Measurements from ENCODE around the gene TECPR1.

The TECPR1 gene

DNA sequence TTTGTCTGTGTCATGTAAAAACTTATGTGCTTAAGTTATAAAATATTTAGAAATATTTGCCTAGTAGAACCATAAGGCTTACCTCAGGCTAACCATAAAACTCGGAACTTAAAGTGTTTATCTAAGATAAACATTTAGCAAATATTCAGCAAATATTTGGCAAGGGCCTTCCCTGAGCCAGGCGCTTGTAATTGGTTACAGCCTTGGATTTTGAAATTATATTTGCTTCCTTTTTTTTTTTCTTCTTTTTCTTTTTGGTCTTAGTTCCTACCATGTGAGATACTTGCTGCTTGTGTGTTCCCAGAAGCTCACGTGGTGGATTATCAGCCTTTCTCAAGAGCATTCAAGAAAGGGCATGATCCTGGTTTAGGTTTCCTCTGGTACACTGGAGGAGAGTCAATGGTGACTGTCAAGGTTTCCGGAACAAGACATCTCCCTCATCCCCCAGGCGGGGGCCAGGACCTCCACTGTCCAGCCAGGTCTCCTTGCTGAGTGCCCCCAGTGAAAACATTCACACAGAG lies 24.3 kb upstream of the TECPR1 start:
- no CpG with 5 or more reads among the region's 5 CpGs for WGBS (ENCODE audit: extremely low coverage, insufficient coverage, low lambda C conversion rate)
- no peaks in the 10 kb centered on the region for H3K4me1 ChIP-seq (ENCODE audit: control insufficient read depth, low read depth, low read length)
- no peaks in the 10 kb centered on the region for H3K36me3 ChIP-seq (ENCODE audit: control insufficient read depth, insufficient read depth, low read length)
- H3K27ac ChIP-seq (ENCODE audit: low read depth, low read length) = no peak overlapping the region
- DNase-seq = no peak
- no peak overlapping the region for H3K4me3 ChIP-seq (ENCODE audit: low read length)
- no peak overlapping the region for H2BK5ac ChIP-seq (ENCODE audit: low read length)
- H3K23ac ChIP-seq (ENCODE audit: low read length) = no peak overlapping the region
- no peak overlapping the region for H3K56ac ChIP-seq (ENCODE audit: low read length)
- no peak overlapping the region for H3K9ac ChIP-seq (ENCODE audit: low read length)
- H3K4ac ChIP-seq (ENCODE audit: low read depth, low read length) = no peak overlapping the region
- H3K79me2 ChIP-seq (ENCODE audit: control insufficient read depth, insufficient read depth, low read length) = no peaks in the 10 kb centered on the region
- H4K8ac ChIP-seq (ENCODE audit: low read depth, low read length) = no peak overlapping the region
- no peaks in the 10 kb centered on the region for H3K27me3 ChIP-seq (ENCODE audit: insufficient read depth, low read length, poor library complexity)
- no peak overlapping the region for H2BK15ac ChIP-seq (replicated peaks; ENCODE audit: low read depth)
- H3K18ac ChIP-seq (ENCODE audit: low read length) = no peak overlapping the region
- H2AK5ac ChIP-seq (ENCODE audit: low read length) = no peak overlapping the region
- H4K5ac ChIP-seq (ENCODE audit: low read length) = no peak overlapping the region
- no peak overlapping the region for H2BK120ac ChIP-seq (ENCODE audit: low read depth, low read length)
- H3K4me2 ChIP-seq (ENCODE audit: low read length) = no peak overlapping the region
- no peaks in the 10 kb centered on the region for H3K79me1 ChIP-seq (ENCODE audit: low read length)

DNA sequence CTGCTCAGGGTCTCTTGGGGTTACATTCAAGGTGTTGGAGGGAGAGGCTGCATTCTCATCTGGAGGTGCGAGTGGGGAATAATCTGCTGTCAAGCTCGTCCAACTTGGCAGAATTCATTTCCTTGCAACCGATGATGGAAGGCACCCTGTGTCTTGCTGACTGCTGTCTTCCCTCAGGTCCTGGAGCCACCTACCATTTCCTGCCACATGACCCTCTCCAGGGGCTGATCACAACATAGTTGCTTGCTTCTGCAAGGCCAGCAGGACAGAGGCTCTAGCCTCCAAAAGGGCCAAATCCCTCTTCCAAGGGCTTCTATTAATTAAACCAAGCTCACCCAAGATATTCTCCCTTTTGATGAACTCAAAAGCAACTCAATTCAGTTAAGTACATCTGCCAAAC lies 15.3 kb upstream of the TECPR1 start:
- no peaks in the 10 kb centered on the region for H3K4me1 ChIP-seq (ENCODE audit: control insufficient read depth, low read depth, low read length)
- no peaks in the 10 kb centered on the region for H3K79me2 ChIP-seq (ENCODE audit: control insufficient read depth, insufficient read depth, low read length)
- no peak overlapping the region for H2BK15ac ChIP-seq (replicated peaks; ENCODE audit: low read depth)
- H4K8ac ChIP-seq (ENCODE audit: low read depth, low read length) = no peak overlapping the region
- no peak overlapping the region for H2BK5ac ChIP-seq (ENCODE audit: low read length)
- H3K27me3 ChIP-seq (ENCODE audit: insufficient read depth, low read length, poor library complexity) = no peaks in the 10 kb centered on the region
- no peaks in the 10 kb centered on the region for H3K36me3 ChIP-seq (ENCODE audit: control insufficient read depth, insufficient read depth, low read length)
- H2AK5ac ChIP-seq (ENCODE audit: low read length) = no peak overlapping the region
- H3K4me2 ChIP-seq (ENCODE audit: low read length) = no peak overlapping the region
- H3K79me1 ChIP-seq (ENCODE audit: low read length) = no peaks in the 10 kb centered on the region
- no CpG with 5 or more reads among the region's 3 CpGs for WGBS (ENCODE audit: extremely low coverage, insufficient coverage, low lambda C conversion rate)
- no peak for DNase-seq
- no peak overlapping the region for H3K56ac ChIP-seq (ENCODE audit: low read length)
- no peak overlapping the region for H3K4me3 ChIP-seq (ENCODE audit: low read length)
- H3K9ac ChIP-seq (ENCODE audit: low read length) = no peak overlapping the region
- no peak overlapping the region for H2BK120ac ChIP-seq (ENCODE audit: low read depth, low read length)
- H3K4ac ChIP-seq (ENCODE audit: low read depth, low read length) = no peak overlapping the region
- H3K18ac ChIP-seq (ENCODE audit: low read length) = no peak overlapping the region
- no peak overlapping the region for H3K23ac ChIP-seq (ENCODE audit: low read length)
- no peak overlapping the region for H4K5ac ChIP-seq (ENCODE audit: low read length)
- no peak overlapping the region for H3K27ac ChIP-seq (ENCODE audit: low read depth, low read length)

DNA sequence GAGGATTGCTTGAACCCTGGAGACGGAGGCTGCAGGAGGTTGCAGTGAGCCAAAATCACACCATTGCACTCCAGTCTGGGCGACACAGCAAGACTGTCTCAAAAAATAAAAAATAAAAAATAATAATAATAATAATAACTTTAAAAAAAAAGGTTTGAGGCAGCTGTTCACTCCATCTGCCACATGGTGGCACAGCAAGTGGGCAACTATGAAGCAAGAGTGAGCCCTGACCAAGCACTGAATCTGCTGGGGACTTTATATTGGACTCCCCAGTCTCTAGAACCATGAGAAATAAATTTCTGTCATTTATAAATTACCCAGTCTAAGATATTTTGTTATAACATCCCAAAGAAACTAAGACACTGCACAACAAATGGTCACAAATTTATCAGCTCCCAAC lies 14.8 kb upstream of the TECPR1 start:
- no peak overlapping the region for H4K5ac ChIP-seq (ENCODE audit: low read length)
- no peaks in the 10 kb centered on the region for H3K36me3 ChIP-seq (ENCODE audit: control insufficient read depth, insufficient read depth, low read length)
- H3K56ac ChIP-seq (ENCODE audit: low read length) = no peak overlapping the region
- H3K4me1 ChIP-seq (ENCODE audit: control insufficient read depth, low read depth, low read length) = no peaks in the 10 kb centered on the region
- no CpG with 5 or more reads among the region's 2 CpGs for WGBS (ENCODE audit: extremely low coverage, insufficient coverage, low lambda C conversion rate)
- no peak overlapping the region for H2BK15ac ChIP-seq (replicated peaks; ENCODE audit: low read depth)
- H3K23ac ChIP-seq (ENCODE audit: low read length) = no peak overlapping the region
- H2BK120ac ChIP-seq (ENCODE audit: low read depth, low read length) = no peak overlapping the region
- no peaks in the 10 kb centered on the region for H3K79me2 ChIP-seq (ENCODE audit: control insufficient read depth, insufficient read depth, low read length)
- H3K4me3 ChIP-seq (ENCODE audit: low read length) = no peak overlapping the region
- H3K27me3 ChIP-seq (ENCODE audit: insufficient read depth, low read length, poor library complexity) = no peaks in the 10 kb centered on the region
- no peak overlapping the region for H3K4ac ChIP-seq (ENCODE audit: low read depth, low read length)
- no peak overlapping the region for H4K8ac ChIP-seq (ENCODE audit: low read depth, low read length)
- no peak for DNase-seq
- no peak overlapping the region for H3K4me2 ChIP-seq (ENCODE audit: low read length)
- H3K9ac ChIP-seq (ENCODE audit: low read length) = no peak overlapping the region
- no peak overlapping the region for H3K27ac ChIP-seq (ENCODE audit: low read depth, low read length)
- H2AK5ac ChIP-seq (ENCODE audit: low read length) = no peak overlapping the region
- H3K18ac ChIP-seq (ENCODE audit: low read length) = no peak overlapping the region
- no peak overlapping the region for H2BK5ac ChIP-seq (ENCODE audit: low read length)
- H3K79me1 ChIP-seq (ENCODE audit: low read length) = no peaks in the 10 kb centered on the region

DNA sequence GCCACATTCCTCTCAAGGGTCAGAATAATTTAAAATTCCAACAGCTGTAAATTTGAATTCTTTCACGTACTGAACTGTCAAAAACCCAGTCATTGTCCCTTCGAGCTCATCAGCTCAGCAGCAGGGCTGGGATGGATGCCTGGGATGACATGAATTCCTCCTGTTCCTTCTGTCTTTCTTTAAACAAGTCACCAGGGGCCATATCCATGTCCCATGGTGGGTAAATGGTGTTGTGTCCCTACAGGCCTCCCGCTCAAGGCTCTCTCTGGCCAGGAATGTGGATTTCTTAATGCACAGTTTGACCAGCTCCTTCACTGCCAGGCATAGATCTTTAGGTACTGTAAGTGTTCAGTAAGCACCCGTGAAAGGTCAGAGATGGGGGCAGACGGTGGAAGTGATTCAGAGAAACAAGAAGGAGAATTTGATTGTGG lies 13.8 kb upstream of the TECPR1 start:
- H4K8ac ChIP-seq (ENCODE audit: low read depth, low read length) = no peak overlapping the region
- no peaks in the 10 kb centered on the region for H3K4me1 ChIP-seq (ENCODE audit: control insufficient read depth, low read depth, low read length)
- H3K79me2 ChIP-seq (ENCODE audit: control insufficient read depth, insufficient read depth, low read length) = no peaks in the 10 kb centered on the region
- H3K27me3 ChIP-seq (ENCODE audit: insufficient read depth, low read length, poor library complexity) = no peaks in the 10 kb centered on the region
- H3K18ac ChIP-seq (ENCODE audit: low read length) = no peak overlapping the region
- no peak overlapping the region for H3K23ac ChIP-seq (ENCODE audit: low read length)
- H2BK5ac ChIP-seq (ENCODE audit: low read length) = no peak overlapping the region
- H3K4me2 ChIP-seq (ENCODE audit: low read length) = no peak overlapping the region
- H2AK5ac ChIP-seq (ENCODE audit: low read length) = no peak overlapping the region
- H4K5ac ChIP-seq (ENCODE audit: low read length) = no peak overlapping the region
- no CpG with 5 or more reads among the region's 5 CpGs for WGBS (ENCODE audit: extremely low coverage, insufficient coverage, low lambda C conversion rate)
- H3K27ac ChIP-seq (ENCODE audit: low read depth, low read length) = peak overlapping the region; percentile 33
- no peak overlapping the region for H2BK120ac ChIP-seq (ENCODE audit: low read depth, low read length)
- no peak overlapping the region for H3K56ac ChIP-seq (ENCODE audit: low read length)
- no peak overlapping the region for H3K4me3 ChIP-seq (ENCODE audit: low read length)
- DNase-seq = peak; percentile 92
- no peaks in the 10 kb centered on the region for H3K79me1 ChIP-seq (ENCODE audit: low read length)
- no peak overlapping the region for H3K9ac ChIP-seq (ENCODE audit: low read length)
- no peak overlapping the region for H2BK15ac ChIP-seq (replicated peaks; ENCODE audit: low read depth)
- no peaks in the 10 kb centered on the region for H3K36me3 ChIP-seq (ENCODE audit: control insufficient read depth, insufficient read depth, low read length)
- no peak overlapping the region for H3K4ac ChIP-seq (ENCODE audit: low read depth, low read length)

DNA sequence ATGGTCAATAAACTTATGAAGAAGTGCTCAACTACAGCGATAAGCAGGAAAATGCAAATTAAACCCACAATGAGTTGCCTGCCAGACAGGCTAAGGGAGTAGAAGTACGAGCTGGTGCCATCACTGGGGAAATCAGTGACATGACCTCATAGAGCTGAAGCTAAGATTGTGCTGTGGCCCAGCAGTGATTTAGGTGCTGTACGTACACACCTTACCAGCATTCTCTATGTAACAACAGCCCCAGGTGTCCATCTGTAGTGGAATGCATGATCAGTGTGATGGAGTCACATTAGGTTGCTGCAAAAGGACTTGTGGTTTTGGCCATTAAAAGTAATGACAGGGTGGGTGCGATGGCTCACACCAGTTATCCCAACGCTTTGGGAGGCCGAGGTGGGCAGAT lies 5.7 kb upstream of the TECPR1 start:
- Histone ChIP-seq H4K8ac (ENCODE audit: low read depth, low read length) (no peak overlapping the region), H2BK120ac (ENCODE audit: low read depth, low read length) (no peak overlapping the region), H3K4ac (ENCODE audit: low read depth, low read length) (no peak overlapping the region), H2BK15ac (replicated peaks; ENCODE audit: low read depth) (no peak overlapping the region), H3K56ac (ENCODE audit: low read length) (no peak overlapping the region), H3K9ac (ENCODE audit: low read length) (no peak overlapping the region), H2AK5ac (ENCODE audit: low read length) (no peak overlapping the region), H3K23ac (ENCODE audit: low read length) (no peak overlapping the region), H3K27ac (ENCODE audit: low read depth, low read length) (no peak overlapping the region), H4K5ac (ENCODE audit: low read length) (no peak overlapping the region), H3K79me1 (ENCODE audit: low read length) (peaks cover 2% of the 10 kb centered on the region), H3K27me3 (ENCODE audit: insufficient read depth, low read length, poor library complexity) (no peaks in the 10 kb centered on the region), H2BK5ac (ENCODE audit: low read length) (no peak overlapping the region), H3K79me2 (ENCODE audit: control insufficient read depth, insufficient read depth, low read length) (no peaks in the 10 kb centered on the region), H3K4me3 (ENCODE audit: low read length) (no peak overlapping the region), H3K4me1 (ENCODE audit: control insufficient read depth, low read depth, low read length) (no peaks in the 10 kb centered on the region), H3K36me3 (ENCODE audit: control insufficient read depth, insufficient read depth, low read length) (no peaks in the 10 kb centered on the region), H3K18ac (ENCODE audit: low read length) (no peak overlapping the region), H3K4me2 (ENCODE audit: low read length) (no peak overlapping the region)
- no CpG with 5 or more reads among the region's 6 CpGs for WGBS (ENCODE audit: extremely low coverage, insufficient coverage, low lambda C conversion rate)
- no peak for DNase-seq

DNA sequence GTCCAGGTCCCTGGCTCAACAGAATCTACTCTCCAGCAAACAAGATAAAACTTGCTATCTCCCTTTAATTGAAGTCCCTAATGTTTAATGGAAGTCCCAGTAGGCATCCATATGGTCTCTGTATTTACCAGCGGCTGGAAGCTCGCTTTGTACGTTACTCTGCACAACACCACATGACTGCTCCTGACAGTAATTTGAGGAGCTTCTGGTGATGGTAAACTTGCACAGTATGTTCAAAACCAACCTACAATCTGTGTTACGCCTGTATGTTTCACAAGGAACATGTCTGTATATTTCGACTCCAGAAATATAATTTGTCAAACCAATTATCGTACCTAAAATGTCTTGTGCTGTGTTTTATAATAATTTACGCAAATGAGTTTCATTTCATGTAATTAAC lies 4.4 kb upstream of the TECPR1 start:
- H4K8ac ChIP-seq (ENCODE audit: low read depth, low read length) = no peak overlapping the region
- H3K18ac ChIP-seq (ENCODE audit: low read length) = no peak overlapping the region
- H3K27me3 ChIP-seq (ENCODE audit: insufficient read depth, low read length, poor library complexity) = no peaks in the 10 kb centered on the region
- DNase-seq = no peak
- no CpG with 5 or more reads among the region's 7 CpGs for WGBS (ENCODE audit: extremely low coverage, insufficient coverage, low lambda C conversion rate)
- H3K56ac ChIP-seq (ENCODE audit: low read length) = no peak overlapping the region
- no peaks in the 10 kb centered on the region for H3K79me2 ChIP-seq (ENCODE audit: control insufficient read depth, insufficient read depth, low read length)
- H2BK5ac ChIP-seq (ENCODE audit: low read length) = no peak overlapping the region
- no peak overlapping the region for H3K4ac ChIP-seq (ENCODE audit: low read depth, low read length)
- H3K4me3 ChIP-seq (ENCODE audit: low read length) = no peak overlapping the region
- H3K9ac ChIP-seq (ENCODE audit: low read length) = no peak overlapping the region
- no peak overlapping the region for H3K23ac ChIP-seq (ENCODE audit: low read length)
- no peak overlapping the region for H2BK120ac ChIP-seq (ENCODE audit: low read depth, low read length)
- no peak overlapping the region for H2AK5ac ChIP-seq (ENCODE audit: low read length)
- peaks cover 2% of the 10 kb centered on the region for H3K79me1 ChIP-seq (ENCODE audit: low read length)
- H3K36me3 ChIP-seq (ENCODE audit: control insufficient read depth, insufficient read depth, low read length) = no peaks in the 10 kb centered on the region
- no peak overlapping the region for H3K27ac ChIP-seq (ENCODE audit: low read depth, low read length)
- no peak overlapping the region for H4K5ac ChIP-seq (ENCODE audit: low read length)
- peaks cover under 1% of the 10 kb centered on the region for H3K4me1 ChIP-seq (ENCODE audit: control insufficient read depth, low read depth, low read length)
- no peak overlapping the region for H3K4me2 ChIP-seq (ENCODE audit: low read length)
- no peak overlapping the region for H2BK15ac ChIP-seq (replicated peaks; ENCODE audit: low read depth)

Measured in mesendoderm (in vitro differentiated cells).